Glomerular endothelial cell (primary cell): ENCODE measurements around the gene NSUN4. TPM values are rescaled to one million over a fixed set of nuclear protein-coding genes. Genes with fewer than 3 reads are reported as not detected.
"Not testable (repeated sequence)": the region's sequence is repeated elsewhere in the genome, so short reads cannot be mapped to it uniquely, and the experiment has no call there.

Experiments
- DNase-seq: peaks from one replicate; pipeline ENCODE4 v3.0.0-alpha.2; 2011; ENCODE audit warnings: low read depth, low spot score; ENCODE audit errors: extremely low read depth
- total RNA-seq: library from RNA; depleted of rRNA; stranded (reverse); fragments of >200 nt; gene quantifications from 2 replicates; pipeline ENCODE4 v1.2.3, GENCODE V29; 2015

NSUN4 gene
- 16.5 and 18.8 TPM in 2 replicates for total RNA-seq

- peak; percentile 71 for DNase-seq
These were observed at the start of gene NSUN4 for GRCh38 chr1:46340404-46341221. Gene NSUN4 (plus strand): TSS chr1:46340807. CDS start chr1:46340827, 20 bp downstream.

GRCh38 chr1:46295306-46295705 lies 45.3 kb upstream of the NSUN4 start:
- no peak for DNase-seq

- no peak for DNase-seq
These were observed 42.2 kb upstream of the NSUN4 start for GRCh38 chr1:46298387-46298786.

GRCh38 chr1:46300673-46301405 lies 39.8 kb upstream of the NSUN4 start:
- DNase-seq, result no peak

- no peak for DNase-seq
These were observed 39.2 kb upstream of the NSUN4 start for GRCh38 chr1:46301406-46301807.

GRCh38 chr1:46301808-46302640 lies 38.6 kb upstream of the NSUN4 start:
- DNase-seq, result no peak

GRCh38 chr1:46302641-46303037 lies 38.0 kb upstream of the NSUN4 start:
- no peak for DNase-seq

GRCh38 chr1:46303038-46303871 lies 37.4 kb upstream of the NSUN4 start, which contains the start of the genes LRRC41 and UQCRH:
Gene LRRC41 (minus strand): TSS chr1:46303616. CDS start chr1:46303322, 294 bp downstream.
Gene UQCRH (plus strand): TSS chr1:46303698. CDS start chr1:46303767, 69 bp downstream.
- peak; percentile 93 for DNase-seq

- DNase-seq, result no peak
These were observed 36.7 kb upstream of the NSUN4 start for GRCh38 chr1:46303872-46304326.

GRCh38 chr1:46306159-46306530 lies 34.5 kb upstream of the NSUN4 start:
- DNase-seq, result no peak

GRCh38 chr1:46309401-46310159 lies 31.0 kb upstream of the NSUN4 start:
- DNase-seq, result no peak

- no peak for DNase-seq
These were observed 30.3 kb upstream of the NSUN4 start for GRCh38 chr1:46310321-46310720.

- DNase-seq, result no peak
These were observed 24.8 kb upstream of the NSUN4 start for GRCh38 chr1:46315669-46316403.

GRCh38 chr1:46317323-46317722 lies 23.3 kb upstream of the NSUN4 start:
- no peak for DNase-seq

GRCh38 chr1:46319301-46319700 lies 21.3 kb upstream of the NSUN4 start:
- DNase-seq, result not testable (repeated sequence)

- DNase-seq, result not testable (repeated sequence)
These were observed 20.4 kb upstream of the NSUN4 start for GRCh38 chr1:46319960-46320914.

GRCh38 chr1:46322191-46322590 lies 18.4 kb upstream of the NSUN4 start:
- DNase-seq, result not testable (repeated sequence)
